HepG2 (cell line): Measurements from ENCODE around the gene CTNND1. TPM values are rescaled to one million over a fixed set of nuclear protein-coding genes. Genes with fewer than 3 reads are reported as not detected.
A peak's percentile ranks its signal among the peaks of the same experiment; 100 is the strongest.

Experiments
- ATAC-seq: fragments of 200-7000 bp; cut with Tn5 transposase; 3 replicates; pipeline ENCODE4 v1.9.1; 2020; ENCODE audit warnings: mild to moderate bottlenecking, moderate library complexity
- BruUV-seq: library from RNA; stranded (reverse); fragments of 400-500 nt; replicated peaks from 2 replicates; lab custom pipeline; 2021; lab: Mats Ljungman, UMichigan
- CTCF ChIA-PET: fragments of 300-600 bp; formaldehyde crosslinking; extraction: SDS; loops from one replicate; lab custom pipeline; 2021; ENCODE audit warnings: low total read pairs, inconsistent platforms, low intra/inter-chr PET ratio; lab: Yijun Ruan, JAX
- POLR2A ChIA-PET: fragments of 350-600 bp; sonication (Branson Sonifier 250); formaldehyde crosslinking; loops from one replicate; lab custom pipeline; 2020; ENCODE audit warnings: antibody characterized with exemption, inconsistent platforms; lab: Yijun Ruan, JAX
- DNase-seq: peaks from one replicate; pipeline ENCODE4 v3.0.0-alpha.2; 2015; ENCODE audit warnings: low spot score
- FAIRE-seq: peaks from 3 replicates; lab custom pipeline; 2011; peaks lifted over from hg19 to GRCh38; lab: Jason Lieb, UNC
- H2AFZ ChIP-seq: one replicate; pipeline ENCODE4 v1.6.1; 2011; ENCODE audit warnings: low read length, inconsistent platforms
- H3K27ac ChIP-seq: fragments of 300-600 bp; 3 replicates; pipeline ENCODE4 v1.8.0; 2011; ENCODE audit warnings: mixed run types, mild to moderate bottlenecking, mixed read lengths, low read length, inconsistent platforms; ENCODE audit not compliant: insufficient read depth; ENCODE audit errors: extremely low read length
- H3K27me3 ChIP-seq, 2 experiments: fragments of 200-600 bp in 1 of 2; 2 replicates in 1 of 2; 3 replicates in 1 of 2; pipeline versions ENCODE4 v1.6.0 to v1.8.0; 2011; ENCODE audit warnings: low read length in 2 of 2, mild to moderate bottlenecking in 2 of 2, moderate library complexity in 2 of 2, inconsistent platforms in 1 of 2; ENCODE audit not compliant: insufficient read depth in 2 of 2, control insufficient read depth in 1 of 2
- H3K36me3 ChIP-seq, 2 experiments: fragments of 200-600 bp in 1 of 2; replicated peaks in 1 of 2; 2 replicates in 1 of 2; 3 replicates in 1 of 2; pipeline versions ENCODE4 v1.5.1 to v1.8.0; 2011; ENCODE audit warnings: low read length in 2 of 2, inconsistent platforms in 1 of 2; ENCODE audit not compliant: insufficient read depth in 2 of 2, control insufficient read depth in 1 of 2
- H3K4me1 ChIP-seq: 2 replicates; pipeline ENCODE4 v1.5.1; 2012; ENCODE audit warnings: low read length, inconsistent platforms; ENCODE audit not compliant: insufficient read depth
- H3K4me2 ChIP-seq: 2 replicates; pipeline ENCODE4 v1.6.0; 2011; ENCODE audit warnings: low read depth, low read length, inconsistent platforms
- H3K4me3 ChIP-seq, 3 experiments: fragments of 200-600 bp in 1 of 3; sonication (generic), shearing (Covaris generic) in 1 of 3; replicated peaks in 1 of 3; 2 replicates each; pipeline ENCODE4 v1.5.1; 2011 to 2016; ENCODE audit warnings: low read length in 3 of 3, inconsistent platforms in 2 of 3, low read depth in 2 of 3, mild to moderate bottlenecking in 2 of 3, control low read depth in 1 of 3, mixed read lengths in 1 of 3; ENCODE audit not compliant: insufficient read depth in 1 of 3
- H3K79me2 ChIP-seq: one replicate; pipeline ENCODE4 v1.6.1; 2011; ENCODE audit warnings: low read length, inconsistent platforms; ENCODE audit not compliant: insufficient read depth
- H3K9ac ChIP-seq: 2 replicates; pipeline ENCODE4 v1.6.0; 2011; ENCODE audit warnings: mild to moderate bottlenecking, low read depth, low read length, inconsistent platforms; ENCODE audit not compliant: insufficient read depth
- H3K9me3 ChIP-seq: 2 replicates; pipeline ENCODE4 v1.5.1; 2012; ENCODE audit warnings: mild to moderate bottlenecking, low read length
- H4K20me1 ChIP-seq: 2 replicates; pipeline ENCODE4 v1.6.0; 2011; ENCODE audit warnings: inconsistent platforms, mild to moderate bottlenecking, low read length, moderate library complexity; ENCODE audit not compliant: insufficient read depth
- ATM ChIP-seq: fragments of 450-650 bp; IDR thresholded peaks from 2 replicates; pipeline ENCODE4 v1.7.1; 2017; ENCODE audit warnings: mild to moderate bottlenecking, borderline replicate concordance
- CC2D1A ChIP-seq: sonication (generic); formaldehyde crosslinking; IDR thresholded peaks from 2 replicates; pipeline ENCODE4 v1.8.1; 2023; ENCODE audit warnings: mild to moderate bottlenecking, missing genetic modification reagents
- GATA4 ChIP-seq: sonication (generic); IDR thresholded peaks from 2 replicates; pipeline ENCODE4 v1.6.1; 2016; ENCODE audit warnings: antibody characterized with exemption, low read depth, borderline replicate concordance
- IRX3 ChIP-seq: sonication (generic); formaldehyde crosslinking; IDR thresholded peaks from 2 replicates; pipeline ENCODE4 v1.8.1; 2023; ENCODE audit warnings: mild to moderate bottlenecking, low read depth, missing genetic modification reagents, borderline replicate concordance
- JUND ChIP-seq: sonication (generic); formaldehyde crosslinking; IDR thresholded peaks from 2 replicates; pipeline ENCODE4 v1.8.0; 2022; ENCODE audit warnings: mild to moderate bottlenecking, missing genetic modification reagents
- KDM5A ChIP-seq: fragments of 200-600 bp; sonication (generic); IDR thresholded peaks from 2 replicates; pipeline ENCODE4 v1.7.0; 2018; ENCODE audit warnings: antibody characterized with exemption, mild to moderate bottlenecking, low read length, borderline replicate concordance
- KMT2B ChIP-seq: IDR thresholded peaks from 2 replicates; pipeline ENCODE4 v1.6.1; 2016; ENCODE audit warnings: missing genetic modification reagents, missing compliant biosample characterization
- MATR3 ChIP-seq: sonication (generic); formaldehyde crosslinking; IDR thresholded peaks from 2 replicates; pipeline ENCODE4 v1.4.0; 2020; ENCODE audit warnings: missing genetic modification reagents
- SKI ChIP-seq: fragments of 450-650 bp; IDR thresholded peaks from one replicate; pipeline ENCODE4 v1.6.1; 2018; ENCODE audit warnings: mild to moderate bottlenecking; ENCODE audit not compliant: partially characterized antibody
- SUZ12 ChIP-seq: fragments of 150-350 bp; IDR thresholded peaks from 2 replicates; pipeline ENCODE4 v1.6.1; 2014; ENCODE audit warnings: low read depth, low read length
- ZBTB42 ChIP-seq: sonication (generic); formaldehyde crosslinking; IDR thresholded peaks from 2 replicates; pipeline ENCODE4 v1.5.0; 2020; ENCODE audit warnings: mild to moderate bottlenecking, missing genetic modification reagents
- ZFP37 ChIP-seq: sonication (generic); formaldehyde crosslinking; IDR thresholded peaks from 2 replicates; pipeline ENCODE4 v1.4.0; 2020; ENCODE audit warnings: missing genetic modification reagents, borderline replicate concordance
- ZMYM4 ChIP-seq: sonication (generic); formaldehyde crosslinking; IDR thresholded peaks from 2 replicates; pipeline ENCODE4 v1.8.1; 2023; ENCODE audit warnings: mild to moderate bottlenecking, missing genetic modification reagents
- ZNF160 ChIP-seq: sonication (generic); formaldehyde crosslinking; IDR thresholded peaks from 2 replicates; pipeline ENCODE4 v1.8.0; 2022; ENCODE audit warnings: mild to moderate bottlenecking, inconsistent platforms, missing genetic modification reagents
- ZNF746 ChIP-seq: sonication (generic); formaldehyde crosslinking; IDR thresholded peaks from 2 replicates; pipeline ENCODE4 v1.8.0; 2022; ENCODE audit warnings: mild to moderate bottlenecking, missing genetic modification reagents
- WGBS: methylation state at CpG from one replicate; pipeline ENCODE4 v1.1.6; 2017; ENCODE audit warnings: low lambda C conversion rate; 5-methylcytosine and 5-hydroxymethylcytosine counted together
- in situ Hi-C: cut with HindIII; loops from 2 replicates; pipeline ENCODE4 v1.10.0; 2017; ENCODE audit warnings: low pct_unique_long_range_greater_than_20kb; ENCODE audit not compliant: extremely low pct_ligation_motif_present
- intact Hi-C: fragments of 100-400 bp; cut with micrococcal nuclease; formaldehyde crosslinking; loops from one replicate; pipeline ENCODE4 v1.10.0; 2022; ENCODE audit not compliant: unreplicated experiment
- polyA plus RNA-seq, 8 experiments: library from polyadenylated mRNA; depleted of rRNA in 3 of 8; stranded (reverse) in 7 of 8; unstranded in 1 of 8; fragments of >200 nt; fragmentation: Illumina TruSeq in 4 of 8; extraction: Trizol in 4 of 8; gene quantifications; 2 replicates each; pipeline versions ENCODE4 v1.2.1 to v1.2.3, GENCODE V29; 2011 to 2016; ENCODE audit warnings: low read depth in 4 of 8, missing spikeins in 1 of 8, mixed read lengths in 1 of 8; ENCODE audit not compliant: insufficient read depth in 1 of 8
- total RNA-seq, 5 experiments: library from RNA; depleted of rRNA; stranded (reverse); fragments of >200 nt; fragmentation: Illumina TruSeq; extraction: Trizol; gene quantifications; 2 replicates each; pipeline ENCODE4 v1.2.3, GENCODE V29; 2016; ENCODE audit warnings: low read depth in 1 of 5
- TF ChIP-seq, protein P1 (sequence below): sonication (generic); formaldehyde crosslinking; conservative IDR thresholded peaks from 2 replicates; pipeline ENCODE4 v1.4.0; 2020; ENCODE audit warnings: missing genetic modification reagents
- TF ChIP-seq, protein P2 (sequence below): sonication (generic); formaldehyde crosslinking; IDR thresholded peaks from 2 replicates; pipeline ENCODE4 v1.5.0; 2020; ENCODE audit warnings: missing genetic modification reagents
- TF ChIP-seq, protein P3 (sequence below): sonication (generic); formaldehyde crosslinking; IDR thresholded peaks from 2 replicates; pipeline ENCODE4 v1.4.0; 2020; ENCODE audit warnings: missing genetic modification reagents
- TF ChIP-seq, protein P4 (sequence below): IDR thresholded peaks from 2 replicates; pipeline ENCODE4 v1.6.1; 2016; ENCODE audit warnings: low read depth, borderline replicate concordance

CTNND1 gene
- total and polyA plus RNA-seq, 2 of the 13 experiments (the other 11 are each of a cell fraction or from before 2014, with no cell fraction given), result 117 to 128 TPM

DNA sequence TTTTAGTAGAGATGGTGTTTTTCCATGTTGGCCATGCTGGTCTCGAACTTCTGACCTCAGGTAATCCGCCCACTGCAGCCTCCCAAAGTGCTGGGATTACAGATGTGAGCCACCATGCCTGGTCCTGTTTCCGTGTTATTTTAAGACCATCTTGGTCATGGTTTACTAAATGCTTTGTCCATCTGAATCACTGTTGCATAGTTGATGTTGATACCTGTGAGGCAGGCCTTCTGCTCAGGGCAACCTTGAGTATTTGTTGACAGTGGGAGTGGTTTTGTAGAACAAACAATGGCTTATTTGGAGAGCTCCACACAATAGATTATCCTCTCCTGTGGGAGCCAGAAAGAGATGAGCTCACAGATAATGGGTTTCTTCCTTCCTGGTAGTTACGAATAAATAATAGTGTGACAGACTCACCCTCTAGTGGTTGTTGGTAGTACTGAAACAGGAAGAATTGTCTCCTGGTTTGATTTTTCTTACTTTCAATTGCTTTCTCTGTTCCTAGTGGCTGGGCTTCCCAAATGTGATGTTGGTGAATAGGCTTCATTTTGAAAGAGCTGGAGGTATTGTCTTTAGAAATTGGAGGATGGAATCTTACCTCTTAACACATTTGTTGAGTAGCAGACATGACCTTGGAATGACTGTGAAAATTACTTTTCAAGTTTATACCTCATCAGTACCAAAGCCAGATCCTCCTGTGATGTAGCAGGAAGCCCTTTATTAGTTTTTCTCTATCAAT lies 39.0 kb downstream of the CTNND1 start:
- H3K9ac ChIP-seq, result no peak overlapping the region
- ChIA-PET POLR2A (interaction anchor here (1.0 to 4.4 kb wide), 10 partner anchors 13 to 89 kb away, joined by 3 to 83 read pairs (median 10); partner anchors contain the start of genes BTBD18, CTNND1, MED19 and SELENOH), CTCF (interaction anchor here (1.6 to 3.4 kb wide), 4 partner anchors 37 to 49 kb away, joined by 3 to 47 read pairs (median 8); partner anchors contain the start of genes BTBD18 and CTNND1)
- in situ Hi-C loops, result loop anchor here (5.0 kb wide), 1 partner anchor 38 kb away; the partner anchor contains the start of gene CTNND1
- peak overlapping the region; percentile 15; the same call in 1 of the 2 replicates for H3K4me2 ChIP-seq
- WGBS, result 40% methylated on average over 4 of the region's 4 CpGs
- peaks cover 26 to 62% of the 10 kb centered on the region in 2 experiments for H3K36me3 ChIP-seq
- H3K79me2 ChIP-seq, result peaks cover 51% of the 10 kb centered on the region
- peaks cover 42% of the 10 kb centered on the region for H3K4me1 ChIP-seq
- no peak overlapping the region for H2AFZ ChIP-seq
- peak overlapping the region; percentile 43 for H3K27ac ChIP-seq
- DNase-seq (peak; percentile 98), FAIRE-seq (peak; percentile 76), ATAC-seq (peak; percentile 97)
- no TSS peak for BruUV-seq
- no peak overlapping the region for H3K4me3 ChIP-seq
- intact Hi-C loops, result loop anchor here (1.0 to 10.0 kb wide), 7 partner anchors 22 to 712 kb away; partner anchors contain the start of genes BTBD18, MED19, TMX2 and ZDHHC5
- no peaks in the 10 kb centered on the region for H3K9me3 ChIP-seq
- H4K20me1 ChIP-seq, result peaks cover 12% of the 10 kb centered on the region; the same call in 1 of the 2 replicates
- no peaks in the 10 kb centered on the region for H3K27me3 ChIP-seq
- TF ChIP-seq, protein P1, sequence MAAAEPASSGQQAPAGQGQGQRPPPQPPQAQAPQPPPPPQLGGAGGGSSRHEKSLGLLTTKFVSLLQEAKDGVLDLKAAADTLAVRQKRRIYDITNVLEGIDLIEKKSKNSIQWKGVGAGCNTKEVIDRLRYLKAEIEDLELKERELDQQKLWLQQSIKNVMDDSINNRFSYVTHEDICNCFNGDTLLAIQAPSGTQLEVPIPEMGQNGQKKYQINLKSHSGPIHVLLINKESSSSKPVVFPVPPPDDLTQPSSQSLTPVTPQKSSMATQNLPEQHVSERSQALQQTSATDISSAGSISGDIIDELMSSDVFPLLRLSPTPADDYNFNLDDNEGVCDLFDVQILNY (CRISPR knock-in tag), result no peak
- TF ChIP-seq KMT2B (CRISPR knock-in tag) (0 out of 2 replicates have a peak, but pooled peaks have one; percentile 34), ZFP37 (no peak), ZMYM4 (CRISPR knock-in tag) (peak; percentile 82), IRX3 (CRISPR knock-in tag) (no peak), CC2D1A (CRISPR knock-in tag) (no peak), GATA4 (no peak), ATM (no peak), JUND (CRISPR knock-in tag) (0 out of 2 replicates have a peak, but pooled peaks have one; percentile 35), ZNF746 (no peak), KDM5A (peak; percentile 24; the same call in 1 of the 2 replicates), SUZ12 (no peak), ZNF160 (CRISPR knock-in tag) (no peak), ZBTB42 (CRISPR knock-in tag) (no peak), SKI (no peak), MATR3 (no peak)
- TF ChIP-seq, protein P2, sequence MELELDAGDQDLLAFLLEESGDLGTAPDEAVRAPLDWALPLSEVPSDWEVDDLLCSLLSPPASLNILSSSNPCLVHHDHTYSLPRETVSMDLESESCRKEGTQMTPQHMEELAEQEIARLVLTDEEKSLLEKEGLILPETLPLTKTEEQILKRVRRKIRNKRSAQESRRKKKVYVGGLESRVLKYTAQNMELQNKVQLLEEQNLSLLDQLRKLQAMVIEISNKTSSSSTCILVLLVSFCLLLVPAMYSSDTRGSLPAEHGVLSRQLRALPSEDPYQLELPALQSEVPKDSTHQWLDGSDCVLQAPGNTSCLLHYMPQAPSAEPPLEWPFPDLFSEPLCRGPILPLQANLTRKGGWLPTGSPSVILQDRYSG (CRISPR knock-in tag), result no peak
- TF ChIP-seq, protein P3, sequence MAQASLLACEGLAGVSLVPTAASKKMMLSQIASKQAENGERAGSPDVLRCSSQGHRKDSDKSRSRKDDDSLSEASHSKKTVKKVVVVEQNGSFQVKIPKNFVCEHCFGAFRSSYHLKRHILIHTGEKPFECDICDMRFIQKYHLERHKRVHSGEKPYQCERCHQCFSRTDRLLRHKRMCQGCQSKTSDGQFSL (CRISPR knock-in tag), result no peak
- TF ChIP-seq, protein P4, sequence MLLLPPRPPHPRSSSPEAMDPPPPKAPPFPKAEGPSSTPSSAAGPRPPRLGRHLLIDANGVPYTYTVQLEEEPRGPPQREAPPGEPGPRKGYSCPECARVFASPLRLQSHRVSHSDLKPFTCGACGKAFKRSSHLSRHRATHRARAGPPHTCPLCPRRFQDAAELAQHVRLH, result peak; percentile 47; the same call in 1 of the 2 replicates
